SK-N-SH (cell line): ENCODE data around the gene MVP.

Experiments used
- CHD2 ChIP-seq: fragments of 150-350 bp; IDR thresholded peaks from 2 replicates; pipeline ENCODE4 v1.6.1; 2018; ENCODE audit warnings: low read length; ENCODE audit not compliant: partially characterized antibody
- RAD21 ChIP-seq: IDR thresholded peaks from 2 replicates; pipeline ENCODE4 v1.6.1; 2012; ENCODE audit warnings: mild to moderate bottlenecking, low read length
- TF ChIP-seq, protein P1 (sequence below): fragments of 200-600 bp; sonication (generic); IDR thresholded peaks from 2 replicates; pipeline ENCODE4 v1.6.1; 2017; ENCODE audit warnings: antibody characterized with exemption, mild to moderate bottlenecking, moderate library complexity
- TF ChIP-seq, protein P2 (sequence below): IDR thresholded peaks from 2 replicates; pipeline ENCODE4 v1.6.1; 2012; ENCODE audit warnings: mild to moderate bottlenecking, low read depth, low read length, moderate library complexity

DNA sequence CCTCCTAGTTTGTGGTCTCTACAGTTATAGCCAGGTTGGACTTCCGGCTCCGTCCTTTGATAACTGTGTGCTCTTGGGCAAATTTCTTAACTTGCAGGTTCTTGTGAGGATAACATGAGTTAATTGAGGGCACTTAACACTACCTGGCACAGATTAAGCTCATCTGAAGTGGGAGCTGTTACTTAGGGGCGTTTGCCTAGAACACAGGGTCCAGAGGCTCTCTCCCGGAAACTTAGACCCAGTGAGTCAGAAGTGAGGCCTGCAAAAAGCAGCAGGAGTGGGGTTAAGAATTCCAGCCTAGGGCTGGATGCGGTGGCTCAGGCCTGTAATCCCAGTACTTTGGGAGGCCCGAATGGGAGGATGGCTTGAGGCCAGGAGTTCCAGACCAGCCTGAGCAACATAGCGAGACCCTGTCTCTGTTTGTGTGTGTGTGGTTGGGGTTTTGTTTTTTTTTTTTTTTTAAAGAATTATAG lies 1.4 kb downstream of the MVP start:
- TF ChIP-seq, protein P1, sequence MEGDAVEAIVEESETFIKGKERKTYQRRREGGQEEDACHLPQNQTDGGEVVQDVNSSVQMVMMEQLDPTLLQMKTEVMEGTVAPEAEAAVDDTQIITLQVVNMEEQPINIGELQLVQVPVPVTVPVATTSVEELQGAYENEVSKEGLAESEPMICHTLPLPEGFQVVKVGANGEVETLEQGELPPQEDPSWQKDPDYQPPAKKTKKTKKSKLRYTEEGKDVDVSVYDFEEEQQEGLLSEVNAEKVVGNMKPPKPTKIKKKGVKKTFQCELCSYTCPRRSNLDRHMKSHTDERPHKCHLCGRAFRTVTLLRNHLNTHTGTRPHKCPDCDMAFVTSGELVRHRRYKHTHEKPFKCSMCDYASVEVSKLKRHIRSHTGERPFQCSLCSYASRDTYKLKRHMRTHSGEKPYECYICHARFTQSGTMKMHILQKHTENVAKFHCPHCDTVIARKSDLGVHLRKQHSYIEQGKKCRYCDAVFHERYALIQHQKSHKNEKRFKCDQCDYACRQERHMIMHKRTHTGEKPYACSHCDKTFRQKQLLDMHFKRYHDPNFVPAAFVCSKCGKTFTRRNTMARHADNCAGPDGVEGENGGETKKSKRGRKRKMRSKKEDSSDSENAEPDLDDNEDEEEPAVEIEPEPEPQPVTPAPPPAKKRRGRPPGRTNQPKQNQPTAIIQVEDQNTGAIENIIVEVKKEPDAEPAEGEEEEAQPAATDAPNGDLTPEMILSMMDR, result no peak
- TF ChIP-seq, protein P2, sequence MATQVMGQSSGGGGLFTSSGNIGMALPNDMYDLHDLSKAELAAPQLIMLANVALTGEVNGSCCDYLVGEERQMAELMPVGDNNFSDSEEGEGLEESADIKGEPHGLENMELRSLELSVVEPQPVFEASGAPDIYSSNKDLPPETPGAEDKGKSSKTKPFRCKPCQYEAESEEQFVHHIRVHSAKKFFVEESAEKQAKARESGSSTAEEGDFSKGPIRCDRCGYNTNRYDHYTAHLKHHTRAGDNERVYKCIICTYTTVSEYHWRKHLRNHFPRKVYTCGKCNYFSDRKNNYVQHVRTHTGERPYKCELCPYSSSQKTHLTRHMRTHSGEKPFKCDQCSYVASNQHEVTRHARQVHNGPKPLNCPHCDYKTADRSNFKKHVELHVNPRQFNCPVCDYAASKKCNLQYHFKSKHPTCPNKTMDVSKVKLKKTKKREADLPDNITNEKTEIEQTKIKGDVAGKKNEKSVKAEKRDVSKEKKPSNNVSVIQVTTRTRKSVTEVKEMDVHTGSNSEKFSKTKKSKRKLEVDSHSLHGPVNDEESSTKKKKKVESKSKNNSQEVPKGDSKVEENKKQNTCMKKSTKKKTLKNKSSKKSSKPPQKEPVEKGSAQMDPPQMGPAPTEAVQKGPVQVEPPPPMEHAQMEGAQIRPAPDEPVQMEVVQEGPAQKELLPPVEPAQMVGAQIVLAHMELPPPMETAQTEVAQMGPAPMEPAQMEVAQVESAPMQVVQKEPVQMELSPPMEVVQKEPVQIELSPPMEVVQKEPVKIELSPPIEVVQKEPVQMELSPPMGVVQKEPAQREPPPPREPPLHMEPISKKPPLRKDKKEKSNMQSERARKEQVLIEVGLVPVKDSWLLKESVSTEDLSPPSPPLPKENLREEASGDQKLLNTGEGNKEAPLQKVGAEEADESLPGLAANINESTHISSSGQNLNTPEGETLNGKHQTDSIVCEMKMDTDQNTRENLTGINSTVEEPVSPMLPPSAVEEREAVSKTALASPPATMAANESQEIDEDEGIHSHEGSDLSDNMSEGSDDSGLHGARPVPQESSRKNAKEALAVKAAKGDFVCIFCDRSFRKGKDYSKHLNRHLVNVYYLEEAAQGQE, result 0 out of 2 replicates have a peak, but pooled peaks have one; percentile 5
- TF ChIP-seq CHD2, result no peak
- no peak for TF ChIP-seq RAD21
